Tibial nerve (tissue), 3 donors: Measurements from ENCODE around the gene SNX33.

Experiments used
- POLR2A ChIP-seq, 2 donors: fragments of 450-650 bp; IDR thresholded peaks; one replicate each; pipeline ENCODE4 v1.6.1; 2017; ENCODE audit warnings: antibody characterized with exemption in 2 of 2, mild to moderate bottlenecking in 2 of 2, moderate library complexity in 2 of 2
- TF ChIP-seq, protein P1 (sequence below), 5 experiments: fragments of 200-600 bp in 3 of 5; fragments of 450-650 bp in 2 of 5; sonication (generic) in 3 of 5; IDR thresholded peaks; one replicate each; pipeline ENCODE4 v1.5.1; 2016 to 2019; ENCODE audit warnings: antibody characterized with exemption in 5 of 5, mild to moderate bottlenecking in 3 of 5, moderate library complexity in 2 of 5

- TF ChIP-seq, protein P1, sequence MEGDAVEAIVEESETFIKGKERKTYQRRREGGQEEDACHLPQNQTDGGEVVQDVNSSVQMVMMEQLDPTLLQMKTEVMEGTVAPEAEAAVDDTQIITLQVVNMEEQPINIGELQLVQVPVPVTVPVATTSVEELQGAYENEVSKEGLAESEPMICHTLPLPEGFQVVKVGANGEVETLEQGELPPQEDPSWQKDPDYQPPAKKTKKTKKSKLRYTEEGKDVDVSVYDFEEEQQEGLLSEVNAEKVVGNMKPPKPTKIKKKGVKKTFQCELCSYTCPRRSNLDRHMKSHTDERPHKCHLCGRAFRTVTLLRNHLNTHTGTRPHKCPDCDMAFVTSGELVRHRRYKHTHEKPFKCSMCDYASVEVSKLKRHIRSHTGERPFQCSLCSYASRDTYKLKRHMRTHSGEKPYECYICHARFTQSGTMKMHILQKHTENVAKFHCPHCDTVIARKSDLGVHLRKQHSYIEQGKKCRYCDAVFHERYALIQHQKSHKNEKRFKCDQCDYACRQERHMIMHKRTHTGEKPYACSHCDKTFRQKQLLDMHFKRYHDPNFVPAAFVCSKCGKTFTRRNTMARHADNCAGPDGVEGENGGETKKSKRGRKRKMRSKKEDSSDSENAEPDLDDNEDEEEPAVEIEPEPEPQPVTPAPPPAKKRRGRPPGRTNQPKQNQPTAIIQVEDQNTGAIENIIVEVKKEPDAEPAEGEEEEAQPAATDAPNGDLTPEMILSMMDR (IDR thresholded peaks at IDR 0.05) = no peak
- no peak for TF ChIP-seq POLR2A (IDR thresholded peaks at IDR 0.05)
These were observed 26.7 kb downstream of the SNX33 start for GRCh38 chr15:75674366-75674765.
